Measurements from ENCODE around the gene SEC16B. TPM values are rescaled to one million over a fixed set of nuclear protein-coding genes. Genes with fewer than 3 reads are reported as not detected.

Gene SEC16B
- total and polyA plus RNA-seq, 12 donors = 0.32 to 19.0 (median 1.5) TPM

GRCh38 chr1:177969109-177969508 is 749 bp downstream of the SEC16B start:
- intact Hi-C loops (cut with DNase I) = loop anchor here in 1 of 10 donors (10.0 kb wide), 1 partner anchor 216 kb away; no protein-coding TSS in a partner anchor
- no peak overlapping the region for H3K27ac ChIP-seq
- DNase-seq (no peak), ATAC-seq (peak in 4 of 8 donors; percentile 56 to 92 (median 81))
- H3K4me3 ChIP-seq = no peak overlapping the region
- H3K9me3 ChIP-seq = no peaks in the 10 kb centered on the region
- WGBS, 2 donors = 36 to 67% methylated on average over 5 of the region's 5 CpGs
- peaks cover 0 to 8% (median 0%) of the 10 kb centered on the region in 9 donors for H3K4me1 ChIP-seq
- TF ChIP-seq CTCF (IDR thresholded peaks at IDR 0.05) = no peak
- H3K27me3 ChIP-seq = no peaks in the 10 kb centered on the region
- H3K36me3 ChIP-seq = peaks cover 0 to 56% (median 4%) of the 10 kb centered on the region in 9 donors

GRCh38 chr1:177966199-177966598 is 3.7 kb downstream of the SEC16B start:
- H3K9me3 ChIP-seq = no peaks in the 10 kb centered on the region
- peaks cover 0 to 8% (median 0%) of the 10 kb centered on the region in 9 donors for H3K4me1 ChIP-seq
- no peak overlapping the region for H3K4me3 ChIP-seq
- intact Hi-C loops (cut with DNase I) = loop anchor here in 1 of 10 donors (10.0 kb wide), 1 partner anchor 219 kb away; no protein-coding TSS in a partner anchor
- no peak for TF ChIP-seq CTCF (IDR thresholded peaks at IDR 0.05)
- H3K27me3 ChIP-seq = no peaks in the 10 kb centered on the region
- WGBS, 2 donors = 69 to 87% methylated on average over 2 of the region's 2 CpGs
- ATAC-seq (no peak), DNase-seq (no peak)
- H3K36me3 ChIP-seq = peaks cover 0 to 71% (median 8%) of the 10 kb centered on the region in 9 donors
- no peak overlapping the region for H3K27ac ChIP-seq

GRCh38 chr1:177965293-177965692 is 4.6 kb downstream of the SEC16B start:
- no peak overlapping the region for H3K4me3 ChIP-seq
- H3K4me1 ChIP-seq = peaks cover 0 to 8% (median 0%) of the 10 kb centered on the region in 9 donors
- TF ChIP-seq CTCF (IDR thresholded peaks at IDR 0.05) = no peak
- WGBS, 2 donors = 97% methylated on average over 4 of the region's 4 CpGs
- intact Hi-C loops (cut with DNase I) = loop anchor here in 1 of 10 donors (10.0 kb wide), 1 partner anchor 220 kb away; no protein-coding TSS in a partner anchor
- ATAC-seq = no peak
- H3K27me3 ChIP-seq = no peaks in the 10 kb centered on the region
- no peak for DNase-seq
- peaks cover 0 to 75% (median 8%) of the 10 kb centered on the region in 9 donors for H3K36me3 ChIP-seq
- H3K9me3 ChIP-seq = no peaks in the 10 kb centered on the region
- H3K27ac ChIP-seq = no peak overlapping the region

GRCh38 chr1:177964336-177964735 is 5.5 kb downstream of the SEC16B start:
- Histone ChIP-seq H3K4me1 (peaks cover 0 to 8% (median 0%) of the 10 kb centered on the region in 9 donors), H3K27ac (no peak overlapping the region), H3K27me3 (no peaks in the 10 kb centered on the region), H3K36me3 (peaks cover 0 to 85% (median 8%) of the 10 kb centered on the region in 9 donors), H3K4me3 (no peak overlapping the region), H3K9me3 (no peaks in the 10 kb centered on the region)
- DNase-seq (no peak), ATAC-seq (peak in 1 of 8 donors; percentile 22)
- 86 to 96% methylated on average over 5 of the region's 5 CpGs for WGBS, 2 donors
- no peak for TF ChIP-seq CTCF (IDR thresholded peaks at IDR 0.05)
- intact Hi-C loops (cut with DNase I) = loop anchor here in 1 of 10 donors (10.0 kb wide), 1 partner anchor 220 kb away; no protein-coding TSS in a partner anchor
